ENCODE results near the gene TMCO2. TPM values are rescaled to one million over a fixed set of nuclear protein-coding genes. Genes with fewer than 3 reads are reported as not detected.

TMCO2 gene
- total and polyA plus RNA-seq, 10 of the 15 experiments (the other 5 are each of a cell fraction or from before 2014, with no cell fraction given) = not detected

DNA sequence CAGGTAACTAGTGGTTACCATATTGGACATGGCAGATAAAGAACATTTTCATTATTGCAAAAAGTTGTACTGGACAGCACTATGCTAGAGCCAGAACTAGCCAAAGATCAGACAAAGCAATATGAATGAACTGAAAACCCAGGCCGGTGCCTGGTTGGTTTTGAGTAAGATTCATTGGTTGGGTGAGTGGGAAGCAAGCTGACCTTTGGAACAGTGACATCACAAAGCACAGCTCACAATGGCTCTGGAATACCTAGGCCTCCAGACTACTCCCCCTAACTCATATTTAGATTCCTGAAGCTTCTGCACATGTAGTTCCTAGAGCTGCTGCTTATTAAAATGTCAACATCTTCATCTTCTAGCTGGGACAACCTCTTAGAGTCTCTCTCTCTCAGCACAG is at the start of gene TMCO2 (continued):
- TF ChIP-seq, protein P1, sequence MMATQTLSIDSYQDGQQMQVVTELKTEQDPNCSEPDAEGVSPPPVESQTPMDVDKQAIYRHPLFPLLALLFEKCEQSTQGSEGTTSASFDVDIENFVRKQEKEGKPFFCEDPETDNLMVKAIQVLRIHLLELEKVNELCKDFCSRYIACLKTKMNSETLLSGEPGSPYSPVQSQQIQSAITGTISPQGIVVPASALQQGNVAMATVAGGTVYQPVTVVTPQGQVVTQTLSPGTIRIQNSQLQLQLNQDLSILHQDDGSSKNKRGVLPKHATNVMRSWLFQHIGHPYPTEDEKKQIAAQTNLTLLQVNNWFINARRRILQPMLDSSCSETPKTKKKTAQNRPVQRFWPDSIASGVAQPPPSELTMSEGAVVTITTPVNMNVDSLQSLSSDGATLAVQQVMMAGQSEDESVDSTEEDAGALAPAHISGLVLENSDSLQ (IDR thresholded peaks at IDR 0.05) = no peak

DNA sequence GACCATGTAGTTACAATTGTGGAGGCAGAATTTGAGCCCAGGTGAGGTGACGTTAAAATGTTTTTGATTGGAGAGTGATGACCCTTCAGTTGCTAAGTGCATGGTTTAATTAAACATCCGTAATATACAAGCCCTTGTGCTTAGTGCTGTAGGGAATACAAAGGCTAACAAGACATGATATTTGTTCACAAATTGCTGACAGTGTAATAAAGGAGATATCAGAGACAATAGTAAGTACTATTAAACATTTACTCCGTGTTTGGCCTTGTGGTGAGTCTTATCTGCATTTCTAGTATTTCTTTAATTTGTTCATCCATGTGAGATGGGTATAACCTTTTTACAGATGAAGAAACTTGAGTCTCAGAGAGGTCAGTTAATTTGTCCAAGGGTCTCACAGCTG is 48.6 kb upstream of the TMCO2 start:
- no peak for TF ChIP-seq NFXL1 (IDR thresholded peaks at IDR 0.05; ENCODE audit: borderline replicate concordance)
- RAD21 ChIA-PET (ENCODE audit: unreplicated experiment) = no interaction called here
- CTCF ChIA-PET = interaction anchor here (0.7 to 2.1 kb wide), 3 partner anchors 11 to 46 kb away, joined by 3 to 6 read pairs (median 4); no protein-coding TSS in a partner anchor
- Histone ChIP-seq H3K4me2 (ENCODE audit: control insufficient read depth, insufficient read depth) (no peak overlapping the region), H3K9me3 (replicated peaks; ENCODE audit: control insufficient read depth, insufficient read depth, low read length) (no peaks in the 10 kb centered on the region), H2AFZ (ENCODE audit: control insufficient read depth, low read depth, low read length) (no peak overlapping the region), H3K4me3 (no peak overlapping the region), H3K9ac (ENCODE audit: control insufficient read depth, insufficient read depth, low read length) (no peak overlapping the region), H3K79me2 (ENCODE audit: control insufficient read depth, insufficient read depth, low read length) (peaks cover 1% of the 10 kb centered on the region; the same call in 1 of the 2 replicates), H3K27ac (ENCODE audit: control insufficient read depth, insufficient read depth) (no peak overlapping the region), H3K27me3 (replicated peaks in 1 of 2; ENCODE audit: control insufficient read depth in 2 of 2, insufficient read depth in 2 of 2, low read length in 1 of 2) (no peaks in the 10 kb centered on the region), H3K4me1 (ENCODE audit: control insufficient read depth, insufficient read depth, low read length) (no peaks in the 10 kb centered on the region), H3K36me3 (ENCODE audit: control insufficient read depth in 2 of 2, insufficient read depth in 2 of 2, low read length in 1 of 2) (peaks cover 0 to 14% of the 10 kb centered on the region in 2 experiments), H4K20me1 (ENCODE audit: control insufficient read depth, insufficient read depth) (no peaks in the 10 kb centered on the region)
- WGBS (ENCODE audit: insufficient coverage, insufficient replicate concordance, low lambda C conversion rate, missing lambda C conversion rate) = 99% methylated on average over 3 of the region's 3 CpGs
- SMC1A ChIA-PET (ENCODE audit: uncharacterized antibody, unreplicated experiment) = interaction anchor here (0.8 to 1.6 kb wide), 3 partner anchors 32 to 45 kb away, joined by 3 to 11 read pairs (median 4); no protein-coding TSS in a partner anchor
- DNase-seq (ENCODE audit: low read depth, low spot score) = no peak
- in situ Hi-C loops (cut with MboI) (no loop called here), intact Hi-C loops (cut with micrococcal nuclease; ENCODE audit: unreplicated experiment) (no loop called here)
- BruUV-seq (replicated peaks) = no TSS peak
- no peak for FAIRE-seq
- no peak for ATAC-seq
- POLR2A ChIA-PET = no interaction called here

DNA sequence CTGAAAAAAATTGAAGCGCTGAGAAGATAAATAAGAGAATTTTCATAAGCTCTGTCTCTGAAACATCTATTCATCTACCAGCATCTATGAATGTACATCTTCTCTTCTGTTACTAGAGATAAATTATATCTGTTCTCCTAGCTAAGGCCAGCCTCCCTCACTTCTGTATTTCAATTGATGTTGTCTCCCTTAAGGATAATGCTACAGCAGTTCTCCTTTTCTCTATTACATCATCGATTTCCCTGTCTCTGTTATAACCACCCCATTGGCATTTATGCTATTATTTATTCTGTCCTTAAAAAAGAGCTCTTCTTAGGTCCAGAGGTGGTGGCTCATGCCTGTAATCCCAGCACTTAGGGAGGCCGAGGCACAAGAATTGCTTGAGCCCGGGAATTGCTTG is 42.9 kb upstream of the TMCO2 start:
- in situ Hi-C loops (cut with MboI) (no loop called here), intact Hi-C loops (cut with micrococcal nuclease; ENCODE audit: unreplicated experiment) (no loop called here)
- Histone ChIP-seq H2AFZ (ENCODE audit: control insufficient read depth, low read depth, low read length) (no peak overlapping the region), H3K9me3 (replicated peaks; ENCODE audit: control insufficient read depth, insufficient read depth, low read length) (no peaks in the 10 kb centered on the region), H3K4me3 (no peak overlapping the region), H3K9ac (ENCODE audit: control insufficient read depth, insufficient read depth, low read length) (no peak overlapping the region), H3K36me3 (ENCODE audit: control insufficient read depth in 2 of 2, insufficient read depth in 2 of 2, low read length in 1 of 2) (peaks cover 0 to 36% of the 10 kb centered on the region in 2 experiments), H3K27ac (ENCODE audit: control insufficient read depth, insufficient read depth) (no peak overlapping the region), H4K20me1 (ENCODE audit: control insufficient read depth, insufficient read depth) (no peaks in the 10 kb centered on the region), H3K4me2 (ENCODE audit: control insufficient read depth, insufficient read depth) (no peak overlapping the region), H3K27me3 (replicated peaks in 1 of 2; ENCODE audit: control insufficient read depth in 2 of 2, insufficient read depth in 2 of 2, low read length in 1 of 2) (no peaks in the 10 kb centered on the region), H3K4me1 (ENCODE audit: control insufficient read depth, insufficient read depth, low read length) (no peaks in the 10 kb centered on the region), H3K79me2 (ENCODE audit: control insufficient read depth, insufficient read depth, low read length) (peaks cover 2% of the 10 kb centered on the region)
- no TSS peak for BruUV-seq (replicated peaks)
- RAD21 ChIA-PET (ENCODE audit: unreplicated experiment) = no interaction called here
- FAIRE-seq = no peak
- 82% methylated on average over 4 of the region's 4 CpGs for WGBS (ENCODE audit: insufficient coverage, insufficient replicate concordance, low lambda C conversion rate, missing lambda C conversion rate)
- ATAC-seq = no peak
- CTCF ChIA-PET = interaction anchor here (1.2 to 2.0 kb wide), 4 partner anchors 28 to 134 kb away, joined by 4 to 7 read pairs (median 4); no protein-coding TSS in a partner anchor
- POLR2A ChIA-PET = no interaction called here
- SMC1A ChIA-PET (ENCODE audit: uncharacterized antibody, unreplicated experiment) = interaction anchor here (0.6 to 1.6 kb wide), 6 partner anchors 13 to 327 kb away, joined by 3 to 6 read pairs (median 3); no protein-coding TSS in a partner anchor
- no peak for DNase-seq (ENCODE audit: low read depth, low spot score)
- TF ChIP-seq POU2F2 (IDR thresholded peaks at IDR 0.05; ENCODE audit: borderline replicate concordance, low read depth, low read length) = no peak
- TF ChIP-seq CBX5 (IDR thresholded peaks at IDR 0.05; ENCODE audit: low read depth) = no peak
- TF ChIP-seq HDAC6 (IDR thresholded peaks at IDR 0.05; ENCODE audit: unreplicated experiment) = no peak
- no peak for TF ChIP-seq RBBP5 (conservative IDR thresholded peaks at IDR 0.05)
- no peak for TF ChIP-seq ZNF207 (IDR thresholded peaks at IDR 0.05; ENCODE audit: borderline replicate concordance)
- no peak for TF ChIP-seq MYB (IDR thresholded peaks at IDR 0.05; ENCODE audit: borderline replicate concordance, low read depth, low read length)
- no peak for TF ChIP-seq TCF7 (IDR thresholded peaks at IDR 0.05; ENCODE audit: borderline replicate concordance)
- TF ChIP-seq ZNF384 (IDR thresholded peaks at IDR 0.05; ENCODE audit: borderline replicate concordance, low read depth, low read length) = no peak
- TF ChIP-seq, protein P2, sequence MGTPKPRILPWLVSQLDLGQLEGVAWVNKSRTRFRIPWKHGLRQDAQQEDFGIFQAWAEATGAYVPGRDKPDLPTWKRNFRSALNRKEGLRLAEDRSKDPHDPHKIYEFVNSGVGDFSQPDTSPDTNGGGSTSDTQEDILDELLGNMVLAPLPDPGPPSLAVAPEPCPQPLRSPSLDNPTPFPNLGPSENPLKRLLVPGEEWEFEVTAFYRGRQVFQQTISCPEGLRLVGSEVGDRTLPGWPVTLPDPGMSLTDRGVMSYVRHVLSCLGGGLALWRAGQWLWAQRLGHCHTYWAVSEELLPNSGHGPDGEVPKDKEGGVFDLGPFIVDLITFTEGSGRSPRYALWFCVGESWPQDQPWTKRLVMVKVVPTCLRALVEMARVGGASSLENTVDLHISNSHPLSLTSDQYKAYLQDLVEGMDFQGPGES (IDR thresholded peaks at IDR 0.05) = no peak
- TF ChIP-seq, protein P3, sequence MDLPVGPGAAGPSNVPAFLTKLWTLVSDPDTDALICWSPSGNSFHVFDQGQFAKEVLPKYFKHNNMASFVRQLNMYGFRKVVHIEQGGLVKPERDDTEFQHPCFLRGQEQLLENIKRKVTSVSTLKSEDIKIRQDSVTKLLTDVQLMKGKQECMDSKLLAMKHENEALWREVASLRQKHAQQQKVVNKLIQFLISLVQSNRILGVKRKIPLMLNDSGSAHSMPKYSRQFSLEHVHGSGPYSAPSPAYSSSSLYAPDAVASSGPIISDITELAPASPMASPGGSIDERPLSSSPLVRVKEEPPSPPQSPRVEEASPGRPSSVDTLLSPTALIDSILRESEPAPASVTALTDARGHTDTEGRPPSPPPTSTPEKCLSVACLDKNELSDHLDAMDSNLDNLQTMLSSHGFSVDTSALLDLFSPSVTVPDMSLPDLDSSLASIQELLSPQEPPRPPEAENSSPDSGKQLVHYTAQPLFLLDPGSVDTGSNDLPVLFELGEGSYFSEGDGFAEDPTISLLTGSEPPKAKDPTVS (IDR thresholded peaks at IDR 0.05; ENCODE audit: low read depth, low read length) = no peak
- TF ChIP-seq MYC (IDR thresholded peaks at IDR 0.05; ENCODE audit: insufficient read depth, insufficient read length, insufficient replicate concordance, low read length, severe bottlenecking) = no peak
